ENCODE data around the gene SLC38A5. TPM values are rescaled to one million over a fixed set of nuclear protein-coding genes. Genes with fewer than 3 reads are reported as not detected.

SLC38A5 gene
- total and polyA plus RNA-seq, 2 of the 13 experiments (the other 11 are each of a cell fraction or from before 2014, with no cell fraction given), result 46.1 to 73.4 TPM

GRCh38 chrX:48459483-48459882 is 10.6 kb downstream of the SLC38A5 start:
- no TSS peak for BruUV-seq (replicated peaks)
- ATAC-seq (no peak), FAIRE-seq (no peak), DNase-seq (ENCODE audit: low spot score) (no peak)
- Histone ChIP-seq H3K27me3 (ENCODE audit: control insufficient read depth in 1 of 2, insufficient read depth in 2 of 2, low read length in 2 of 2) (no peaks in the 10 kb centered on the region), H3K9ac (ENCODE audit: insufficient read depth, low read depth, low read length) (no peak overlapping the region), H3K27ac (ENCODE audit: extremely low read length, insufficient read depth, low read length) (no peak overlapping the region), H3K4me2 (ENCODE audit: low read depth, low read length) (no peak overlapping the region), H3K4me3 (replicated peaks in 1 of 3; ENCODE audit: insufficient read depth in 1 of 3, low read depth in 2 of 3, low read length in 3 of 3) (no peak overlapping the region), H3K9me3 (ENCODE audit: low read length) (no peaks in the 10 kb centered on the region), H4K20me1 (ENCODE audit: insufficient read depth, low read length) (no peaks in the 10 kb centered on the region), H3K36me3 (replicated peaks in 1 of 2; ENCODE audit: control insufficient read depth in 1 of 2, insufficient read depth in 2 of 2, low read length in 2 of 2) (peaks cover 1 to 13% of the 10 kb centered on the region in 2 experiments; a peak in 3 of 5 replicates), H3K79me2 (ENCODE audit: insufficient read depth, low read length) (no peaks in the 10 kb centered on the region), H3K4me1 (ENCODE audit: insufficient read depth, low read length) (peaks cover 7% of the 10 kb centered on the region), H2AFZ (ENCODE audit: low read length) (no peak overlapping the region)
- CTCF ChIA-PET (ENCODE audit: low intra/inter-chr PET ratio, low total read pairs), result no interaction called here
- TF ChIP-seq, protein P1, sequence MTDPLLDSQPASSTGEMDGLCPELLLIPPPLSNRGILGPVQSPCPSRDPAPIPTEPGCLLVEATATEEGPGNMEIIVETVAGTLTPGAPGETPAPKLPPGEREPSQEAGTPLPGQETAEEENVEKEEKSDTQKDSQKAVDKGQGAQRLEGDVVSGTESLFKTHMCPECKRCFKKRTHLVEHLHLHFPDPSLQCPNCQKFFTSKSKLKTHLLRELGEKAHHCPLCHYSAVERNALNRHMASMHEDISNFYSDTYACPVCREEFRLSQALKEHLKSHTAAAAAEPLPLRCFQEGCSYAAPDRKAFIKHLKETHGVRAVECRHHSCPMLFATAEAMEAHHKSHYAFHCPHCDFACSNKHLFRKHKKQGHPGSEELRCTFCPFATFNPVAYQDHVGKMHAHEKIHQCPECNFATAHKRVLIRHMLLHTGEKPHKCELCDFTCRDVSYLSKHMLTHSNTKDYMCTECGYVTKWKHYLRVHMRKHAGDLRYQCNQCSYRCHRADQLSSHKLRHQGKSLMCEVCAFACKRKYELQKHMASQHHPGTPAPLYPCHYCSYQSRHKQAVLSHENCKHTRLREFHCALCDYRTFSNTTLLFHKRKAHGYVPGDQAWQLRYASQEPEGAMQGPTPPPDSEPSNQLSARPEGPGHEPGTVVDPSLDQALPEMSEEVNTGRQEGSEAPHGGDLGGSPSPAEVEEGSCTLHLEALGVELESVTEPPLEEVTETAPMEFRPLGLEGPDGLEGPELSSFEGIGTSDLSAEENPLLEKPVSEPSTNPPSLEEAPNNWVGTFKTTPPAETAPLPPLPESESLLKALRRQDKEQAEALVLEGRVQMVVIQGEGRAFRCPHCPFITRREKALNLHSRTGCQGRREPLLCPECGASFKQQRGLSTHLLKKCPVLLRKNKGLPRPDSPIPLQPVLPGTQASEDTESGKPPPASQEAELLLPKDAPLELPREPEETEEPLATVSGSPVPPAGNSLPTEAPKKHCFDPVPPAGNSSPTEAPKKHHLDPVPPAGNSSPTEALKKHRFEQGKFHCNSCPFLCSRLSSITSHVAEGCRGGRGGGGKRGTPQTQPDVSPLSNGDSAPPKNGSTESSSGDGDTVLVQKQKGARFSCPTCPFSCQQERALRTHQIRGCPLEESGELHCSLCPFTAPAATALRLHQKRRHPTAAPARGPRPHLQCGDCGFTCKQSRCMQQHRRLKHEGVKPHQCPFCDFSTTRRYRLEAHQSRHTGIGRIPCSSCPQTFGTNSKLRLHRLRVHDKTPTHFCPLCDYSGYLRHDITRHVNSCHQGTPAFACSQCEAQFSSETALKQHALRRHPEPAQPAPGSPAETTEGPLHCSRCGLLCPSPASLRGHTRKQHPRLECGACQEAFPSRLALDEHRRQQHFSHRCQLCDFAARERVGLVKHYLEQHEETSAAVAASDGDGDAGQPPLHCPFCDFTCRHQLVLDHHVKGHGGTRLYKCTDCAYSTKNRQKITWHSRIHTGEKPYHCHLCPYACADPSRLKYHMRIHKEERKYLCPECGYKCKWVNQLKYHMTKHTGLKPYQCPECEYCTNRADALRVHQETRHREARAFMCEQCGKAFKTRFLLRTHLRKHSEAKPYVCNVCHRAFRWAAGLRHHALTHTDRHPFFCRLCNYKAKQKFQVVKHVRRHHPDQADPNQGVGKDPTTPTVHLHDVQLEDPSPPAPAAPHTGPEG (CRISPR knock-in tag; IDR thresholded peaks at IDR 0.05), result no peak
- 92% methylated on average over 1 of the region's 6 CpGs for WGBS (ENCODE audit: low lambda C conversion rate)
- in situ Hi-C loops (cut with HindIII; ENCODE audit: extremely low pct_ligation_motif_present, low pct_unique_long_range_greater_than_20kb) (no loop called here), intact Hi-C loops (cut with micrococcal nuclease; ENCODE audit: unreplicated experiment) (no loop called here)
- POLR2A ChIA-PET, result interaction anchor here (1.1 kb wide), 1 partner anchor 11 kb away, joined by 3 read pairs; no protein-coding TSS in a partner anchor

GRCh38 chrX:48458711-48459110 is 11.3 kb downstream of the SLC38A5 start:
- H3K27me3 ChIP-seq (ENCODE audit: control insufficient read depth in 1 of 2, insufficient read depth in 2 of 2, low read length in 2 of 2), result no peaks in the 10 kb centered on the region
- H4K20me1 ChIP-seq (ENCODE audit: insufficient read depth, low read length), result no peaks in the 10 kb centered on the region
- BruUV-seq (replicated peaks), result TSS peak; percentile 53
- CTCF ChIA-PET (ENCODE audit: low intra/inter-chr PET ratio, low total read pairs), result no interaction called here
- H3K4me1 ChIP-seq (ENCODE audit: insufficient read depth, low read length), result no peaks in the 10 kb centered on the region
- WGBS (ENCODE audit: low lambda C conversion rate), result no CpG with 5 or more reads among the region's 6 CpGs
- ATAC-seq (no peak), FAIRE-seq (no peak), DNase-seq (ENCODE audit: low spot score) (no peak)
- no peaks in the 10 kb centered on the region for H3K79me2 ChIP-seq (ENCODE audit: insufficient read depth, low read length)
- no peak overlapping the region for H3K4me3 ChIP-seq (replicated peaks in 1 of 3; ENCODE audit: insufficient read depth in 1 of 3, low read depth in 2 of 3, low read length in 3 of 3)
- no peak for TF ChIP-seq IRX3 (CRISPR knock-in tag; IDR thresholded peaks at IDR 0.05; ENCODE audit: borderline replicate concordance, low read depth)
- peak; percentile 31; the same call in 1 of the 2 replicates for TF ChIP-seq RBFOX2 (IDR thresholded peaks at IDR 0.05; ENCODE audit: low read depth, low read length)
- H3K36me3 ChIP-seq (replicated peaks in 1 of 2; ENCODE audit: control insufficient read depth in 1 of 2, insufficient read depth in 2 of 2, low read length in 2 of 2), result peaks cover 1 to 13% of the 10 kb centered on the region in 2 experiments; a peak in 3 of 5 replicates
- H2AFZ ChIP-seq (ENCODE audit: low read length), result no peak overlapping the region
- H3K9me3 ChIP-seq (ENCODE audit: low read length), result no peaks in the 10 kb centered on the region
- POLR2A ChIA-PET, result no interaction called here
- H3K9ac ChIP-seq (ENCODE audit: insufficient read depth, low read depth, low read length), result no peak overlapping the region
- intact Hi-C loops (cut with micrococcal nuclease; ENCODE audit: unreplicated experiment) (no loop called here), in situ Hi-C loops (cut with HindIII; ENCODE audit: extremely low pct_ligation_motif_present, low pct_unique_long_range_greater_than_20kb) (no loop called here)
- H3K27ac ChIP-seq (ENCODE audit: extremely low read length, insufficient read depth, low read length), result no peak overlapping the region
- H3K4me2 ChIP-seq (ENCODE audit: low read depth, low read length), result no peak overlapping the region

Data from HepG2 (cell line).